Central memory CD4-positive, alpha-beta T cell (primary cell): ENCODE data around the gene SQSTM1.
A peak's percentile ranks its signal among the peaks of the same experiment; 100 is the strongest.
"Not testable (repeated sequence)": the region's sequence is repeated elsewhere in the genome, so short reads cannot be mapped to it uniquely, and the experiment has no call there.

Experiments used
- DNase-seq: peaks from one replicate; pipeline ENCODE4 v3.0.0; 2022

SQSTM1 gene

DNA sequence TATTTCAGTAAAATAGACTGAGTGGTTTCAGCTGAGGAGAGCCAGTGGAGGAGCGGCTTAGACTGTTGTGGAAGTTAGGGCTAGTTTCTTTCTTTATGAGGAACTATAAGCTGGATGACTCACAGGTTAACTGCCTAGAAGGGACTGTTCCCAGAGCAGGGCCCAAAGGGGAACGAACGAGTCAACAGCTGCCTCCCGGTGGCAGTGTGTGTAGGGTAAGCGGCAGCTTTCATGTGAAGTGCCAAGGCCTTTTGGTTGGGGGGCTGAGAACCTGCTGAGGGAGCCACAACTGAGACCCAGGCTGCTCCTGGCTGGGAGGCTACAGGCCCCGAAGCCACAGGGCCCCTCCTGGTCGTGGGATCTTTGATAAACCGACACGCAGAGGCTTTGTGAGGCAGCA, 7.0 kb downstream of the SQSTM1 start:
- DNase-seq: no peak

DNA sequence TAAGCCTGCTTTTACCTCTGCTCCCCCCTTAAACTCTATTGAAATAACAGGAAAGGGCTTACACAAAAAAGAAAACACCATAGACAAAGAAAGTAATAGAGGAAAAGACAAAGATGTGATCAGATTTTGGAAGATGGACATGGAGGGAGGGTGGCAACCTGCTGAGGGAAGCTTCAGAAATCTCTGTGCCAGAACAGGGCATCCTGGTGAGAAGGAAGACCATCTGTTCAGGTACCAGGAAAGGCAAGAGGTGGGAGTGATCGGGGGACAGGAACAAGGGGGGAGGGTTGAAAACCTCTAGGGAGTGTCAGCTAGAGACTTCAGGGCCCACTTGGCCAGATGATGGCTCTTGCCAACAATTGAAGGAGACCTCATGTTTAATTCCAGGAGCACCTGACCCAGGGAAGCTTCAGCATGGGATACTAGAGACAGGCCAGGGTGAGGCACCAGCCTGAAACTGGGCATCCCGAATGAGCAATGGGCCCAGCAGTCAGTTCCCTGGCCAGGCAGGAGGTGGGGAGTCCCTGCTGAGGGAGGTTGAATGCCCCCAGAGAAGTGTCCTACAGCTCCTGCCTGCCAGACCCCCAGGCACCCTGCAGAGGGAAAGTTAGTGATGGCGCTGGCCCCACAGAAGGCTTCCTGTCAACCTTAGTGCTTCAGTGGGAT, 8.2 kb downstream of the SQSTM1 start:
- no peak for DNase-seq

- DNase-seq: no peak
Observed at GRCh38 chr5:179829732-179830435, 9.2 kb downstream of the SQSTM1 start.

DNA sequence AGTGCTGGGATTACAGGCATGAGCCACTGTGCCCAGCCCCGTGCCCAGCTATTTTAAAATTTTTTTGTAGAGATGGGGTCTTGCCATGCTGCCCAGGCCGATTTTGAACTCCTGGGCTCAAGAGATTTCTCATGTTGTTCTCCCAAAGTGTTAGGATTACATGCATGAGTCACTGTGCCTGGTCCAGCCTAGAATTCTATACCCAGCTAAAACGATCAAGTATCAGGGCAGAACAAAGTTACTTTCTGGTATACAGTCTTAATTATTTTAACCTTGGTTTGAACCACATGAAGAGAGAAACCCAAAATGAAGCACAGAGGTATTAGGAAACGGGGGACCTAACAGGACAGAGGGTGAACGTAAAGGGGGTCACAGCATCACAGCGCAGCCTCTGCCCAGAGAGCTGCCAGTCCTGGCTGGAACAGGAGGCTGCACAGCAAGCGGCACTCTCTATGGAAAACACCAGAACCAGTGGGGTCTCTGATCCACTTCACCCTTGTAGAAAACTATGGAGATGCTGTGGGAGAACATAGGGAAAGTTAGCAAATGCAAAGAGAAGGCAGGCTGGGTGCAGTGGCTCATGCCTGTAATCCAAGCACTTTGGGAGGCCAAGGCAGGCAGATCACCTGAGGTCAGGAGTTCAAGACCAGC, 10.2 kb downstream of the SQSTM1 start:
- no peak for DNase-seq

DNA sequence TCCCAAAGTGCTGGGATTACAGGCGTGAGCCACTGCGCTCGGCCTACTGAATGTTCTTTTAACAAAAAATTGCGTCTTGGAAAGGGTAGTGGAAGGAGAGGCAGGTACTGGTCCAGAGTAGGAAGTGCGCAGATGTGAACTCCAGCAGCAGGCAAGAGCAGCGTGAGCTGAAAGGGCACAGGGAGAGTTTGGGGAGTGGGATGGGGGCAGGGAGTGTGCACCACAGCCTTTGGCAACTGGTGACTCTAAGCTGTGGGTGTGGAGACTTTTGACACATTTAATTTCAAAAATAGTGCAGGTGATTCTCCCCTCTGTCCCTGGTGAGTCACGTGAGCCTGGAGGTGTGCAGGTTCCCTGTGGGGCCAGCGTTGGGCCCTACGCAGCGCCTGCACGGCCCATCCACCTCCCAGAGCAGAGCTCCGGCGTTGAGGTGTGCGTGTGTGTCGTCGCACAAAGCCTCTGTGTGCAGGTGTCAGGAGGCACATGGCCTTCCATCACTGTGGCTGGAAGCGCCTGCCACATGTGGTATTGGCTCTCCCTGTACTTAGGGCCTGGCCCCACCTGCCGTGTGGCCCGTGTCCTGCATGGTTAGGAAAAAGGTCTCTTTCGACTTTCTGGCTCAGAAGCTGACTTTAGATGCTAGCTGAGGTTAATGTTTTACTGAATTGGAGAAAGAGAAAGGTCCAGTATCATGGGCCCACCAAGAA, 11.5 kb downstream of the SQSTM1 start:
- no peak for DNase-seq

- DNase-seq: no peak
Observed at GRCh38 chr5:179833056-179833708, 12.5 kb downstream of the SQSTM1 start.

GRCh38 chr5:179833709-179834070, 13.0 kb downstream of the SQSTM1 start:
- DNase-seq: no peak

GRCh38 chr5:179834120-179834519, 13.4 kb downstream of the SQSTM1 start:
- DNase-seq: no peak

- not testable (repeated sequence) for DNase-seq
Observed at GRCh38 chr5:179834871-179835270, 14.2 kb downstream of the SQSTM1 start.

GRCh38 chr5:179836225-179837019, 15.7 kb downstream of the SQSTM1 start:
- DNase-seq: peak; percentile 55

- DNase-seq: no peak
Observed at GRCh38 chr5:179837076-179838011, 16.6 kb downstream of the SQSTM1 start.

- no peak for DNase-seq
Observed at GRCh38 chr5:179839328-179840256, 18.9 kb downstream of the SQSTM1 start.

DNA sequence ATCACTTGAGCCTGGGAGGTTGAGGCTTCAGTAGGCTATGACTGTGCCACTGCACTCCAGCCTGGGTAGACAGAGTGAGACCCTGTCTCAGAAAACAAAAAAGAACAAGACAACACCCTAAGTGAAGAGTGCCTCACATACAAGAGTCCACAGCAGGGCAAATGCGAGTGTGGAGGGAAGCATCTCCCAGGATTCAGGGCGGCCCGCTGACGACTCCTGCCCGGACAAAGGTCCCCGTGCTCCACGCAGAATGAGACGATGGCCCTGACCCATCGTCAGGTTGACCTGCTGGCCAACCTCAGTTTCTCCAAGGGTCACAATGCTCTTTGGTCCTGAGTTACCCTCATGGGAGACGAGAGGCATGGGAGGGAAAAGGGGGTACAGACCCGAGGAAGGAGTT, 19.6 kb downstream of the SQSTM1 start:
- no peak for DNase-seq

GRCh38 chr5:179840766-179841165, 20.1 kb downstream of the SQSTM1 start:
- no peak for DNase-seq

DNA sequence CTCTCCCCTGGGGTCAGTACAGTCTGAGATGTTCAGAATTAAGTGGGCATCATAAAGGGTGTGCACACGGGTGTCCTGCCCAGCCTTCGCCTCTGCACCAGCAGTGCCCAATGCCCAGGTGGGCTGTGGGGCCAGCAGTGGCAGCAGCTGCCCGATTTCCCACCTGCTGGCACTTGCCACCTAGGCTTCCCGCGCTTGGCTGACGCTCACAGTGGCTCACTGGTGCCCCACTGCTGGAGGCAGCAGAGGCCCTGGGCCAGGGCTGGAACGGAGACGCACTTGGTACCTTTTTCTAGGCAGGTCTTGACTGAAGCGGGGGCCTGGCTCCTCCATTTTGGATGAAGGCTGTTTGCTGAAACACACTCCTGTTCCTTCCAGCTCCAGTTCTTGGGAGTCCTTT, 20.9 kb downstream of the SQSTM1 start:
- no peak for DNase-seq

DNA sequence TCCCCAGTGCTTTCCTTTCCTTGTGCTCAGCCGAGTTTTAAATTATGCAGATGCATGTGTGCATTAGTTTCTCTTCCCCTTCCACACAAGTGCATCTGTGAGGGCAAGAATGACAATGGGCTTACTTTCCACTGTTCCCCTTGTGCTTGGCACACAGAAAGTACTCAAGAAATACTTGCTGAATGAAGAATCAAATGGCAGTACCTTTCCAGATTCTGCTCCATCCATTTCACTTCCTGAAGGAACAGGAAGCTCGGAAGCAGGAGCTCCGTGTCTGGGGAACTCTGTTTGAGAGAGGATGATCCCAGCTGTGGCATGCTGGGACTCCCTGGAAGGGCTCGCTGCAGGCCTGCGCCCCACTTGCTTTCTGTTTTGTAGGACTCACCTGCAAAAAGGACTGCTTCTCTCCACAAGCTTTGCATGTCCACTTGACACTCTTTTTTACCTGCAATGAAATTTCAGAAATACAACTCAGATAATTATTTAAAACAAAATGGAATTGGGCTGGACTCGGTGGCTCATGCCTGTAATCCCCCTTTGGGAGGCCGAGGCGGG, 32.4 kb downstream of the SQSTM1 start:
- no peak for DNase-seq

GRCh38 chr5:179854356-179854755, 33.7 kb downstream of the SQSTM1 start:
- DNase-seq: no peak

- DNase-seq: no peak
Observed at GRCh38 chr5:179858241-179858585, 37.5 kb downstream of the SQSTM1 start.

- DNase-seq: peak; percentile 84
Observed at GRCh38 chr5:179858586-179859427, 38.1 kb downstream of the SQSTM1 start, which contains the start of gene MRNIP. Gene MRNIP, minus strand, starts transcription at chr5:179858817. Its CDS starts 21 bp downstream, at chr5:179858796.
